Measurements from ENCODE around the gene B4GALT5.
A peak's percentile ranks its signal among the peaks of the same experiment; 100 is the strongest.
"Not testable (repeated sequence)": the region's sequence is repeated elsewhere in the genome, so short reads cannot be mapped to it uniquely, and the experiment has no call there.

The B4GALT5 gene

DNA sequence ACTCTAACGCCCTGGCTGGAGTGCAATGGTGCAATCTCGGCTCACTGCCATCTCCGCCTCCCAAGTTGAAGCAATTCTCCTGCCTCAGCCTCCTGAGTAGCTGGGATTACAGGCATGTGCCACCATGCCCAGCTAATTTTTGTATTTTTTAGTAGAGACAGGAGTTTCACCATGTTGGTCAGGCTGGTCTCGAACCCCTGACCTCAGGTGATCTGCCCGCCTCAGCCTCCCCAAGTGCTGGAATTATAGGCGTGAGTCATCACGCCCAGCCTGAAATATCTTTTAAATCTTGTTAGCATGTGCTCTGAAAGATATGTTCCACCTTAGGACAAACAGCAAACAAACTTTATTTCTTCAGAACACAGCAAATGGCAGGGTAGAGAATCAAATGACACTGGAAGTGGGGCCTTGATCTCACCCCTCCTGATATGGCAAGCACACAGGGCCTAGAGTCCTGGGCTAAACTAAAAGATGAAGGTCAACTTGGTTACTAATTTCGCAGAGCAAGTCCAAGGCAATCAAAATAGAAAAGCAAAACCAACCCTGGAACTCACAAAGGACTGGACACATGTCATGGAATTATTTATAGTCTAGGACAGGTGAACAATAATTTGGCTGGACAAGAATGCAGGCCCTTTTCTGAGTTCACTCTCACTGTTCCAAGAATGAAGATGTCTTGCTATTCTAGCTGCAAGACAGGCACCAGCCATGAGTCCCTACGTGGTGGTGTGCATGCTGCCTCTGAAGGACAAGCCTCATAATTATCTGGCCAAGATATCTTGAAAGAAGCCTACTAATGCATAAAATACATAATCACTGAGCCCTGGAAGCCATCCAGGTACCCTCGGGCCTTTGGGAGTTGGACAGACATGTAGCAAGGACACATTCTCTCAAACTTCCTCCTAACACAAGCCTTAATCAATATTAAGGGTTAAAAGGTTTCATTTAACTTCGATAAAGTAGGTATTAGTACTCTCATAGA lies 35.6 kb downstream of the B4GALT5 start:
- DNase-seq: no peak

DNA sequence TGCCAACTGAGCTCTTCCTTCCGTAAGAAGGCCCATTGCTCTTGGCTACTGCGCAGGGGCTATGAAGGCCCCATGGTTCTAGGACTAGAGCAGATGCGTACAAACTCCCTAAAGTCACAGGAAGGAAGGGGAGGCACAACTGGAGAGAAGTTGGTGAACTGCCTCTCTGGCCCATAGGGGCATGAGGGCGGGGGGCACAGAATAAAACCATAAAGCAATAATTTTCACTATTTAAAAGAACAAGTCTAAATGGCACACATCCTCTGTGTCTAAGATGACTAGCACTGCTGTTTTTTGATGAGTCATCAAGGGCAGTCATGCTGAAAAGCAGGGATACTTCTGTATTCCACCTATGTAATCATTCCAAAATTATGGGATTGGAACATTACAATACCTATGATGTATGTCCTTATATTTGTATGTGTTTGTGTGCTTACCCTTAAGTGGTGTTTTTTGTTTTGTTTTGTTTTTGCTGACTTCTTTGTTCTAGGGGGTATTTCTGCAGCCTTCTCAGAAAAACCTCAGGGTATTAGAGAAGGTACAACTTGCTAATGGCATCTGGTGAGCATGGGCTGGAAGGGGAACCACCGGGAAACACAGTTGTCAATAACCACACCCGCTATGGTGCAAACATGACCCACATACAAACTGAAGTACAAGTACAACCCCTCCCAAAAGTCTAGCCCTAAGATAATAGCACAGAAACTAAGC lies 36.9 kb downstream of the B4GALT5 start:
- DNase-seq: peak; percentile 48

DNA sequence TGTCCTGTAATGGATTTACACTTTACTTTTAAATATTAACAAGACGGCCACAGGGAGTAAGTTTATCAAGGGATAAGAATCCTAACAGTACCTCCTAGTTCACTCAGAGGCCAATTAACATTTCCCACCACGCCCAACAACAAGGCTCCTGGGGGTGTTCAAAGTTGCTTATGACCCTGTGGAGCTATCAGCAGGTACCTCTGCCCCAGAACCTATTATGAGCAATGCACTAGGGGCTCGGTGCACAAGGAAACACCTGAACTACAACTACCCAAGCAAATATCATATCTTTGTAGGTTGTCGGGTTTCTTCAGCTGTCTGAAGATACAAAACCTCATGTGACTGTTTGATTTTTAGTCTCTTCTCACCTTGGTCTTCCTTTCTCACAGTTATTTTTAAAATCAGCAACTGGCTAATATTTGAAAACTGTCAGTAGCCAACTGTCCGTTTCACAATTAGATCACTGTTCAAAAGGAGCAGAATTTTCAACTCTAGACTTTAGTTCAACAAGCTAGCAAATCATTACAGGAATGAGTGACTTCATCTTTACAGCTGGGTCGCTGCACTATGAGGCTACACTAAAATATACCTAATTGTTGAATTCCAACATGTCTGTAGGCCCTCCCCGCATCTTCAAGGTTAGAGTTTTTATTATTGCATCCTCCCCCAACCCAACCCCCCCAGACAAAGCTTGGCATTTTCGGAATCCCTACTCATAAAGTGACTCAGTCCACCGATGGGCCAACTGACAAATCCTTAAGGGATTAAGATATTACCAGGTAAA lies 38.1 kb downstream of the B4GALT5 start:
- no peak for DNase-seq

DNA sequence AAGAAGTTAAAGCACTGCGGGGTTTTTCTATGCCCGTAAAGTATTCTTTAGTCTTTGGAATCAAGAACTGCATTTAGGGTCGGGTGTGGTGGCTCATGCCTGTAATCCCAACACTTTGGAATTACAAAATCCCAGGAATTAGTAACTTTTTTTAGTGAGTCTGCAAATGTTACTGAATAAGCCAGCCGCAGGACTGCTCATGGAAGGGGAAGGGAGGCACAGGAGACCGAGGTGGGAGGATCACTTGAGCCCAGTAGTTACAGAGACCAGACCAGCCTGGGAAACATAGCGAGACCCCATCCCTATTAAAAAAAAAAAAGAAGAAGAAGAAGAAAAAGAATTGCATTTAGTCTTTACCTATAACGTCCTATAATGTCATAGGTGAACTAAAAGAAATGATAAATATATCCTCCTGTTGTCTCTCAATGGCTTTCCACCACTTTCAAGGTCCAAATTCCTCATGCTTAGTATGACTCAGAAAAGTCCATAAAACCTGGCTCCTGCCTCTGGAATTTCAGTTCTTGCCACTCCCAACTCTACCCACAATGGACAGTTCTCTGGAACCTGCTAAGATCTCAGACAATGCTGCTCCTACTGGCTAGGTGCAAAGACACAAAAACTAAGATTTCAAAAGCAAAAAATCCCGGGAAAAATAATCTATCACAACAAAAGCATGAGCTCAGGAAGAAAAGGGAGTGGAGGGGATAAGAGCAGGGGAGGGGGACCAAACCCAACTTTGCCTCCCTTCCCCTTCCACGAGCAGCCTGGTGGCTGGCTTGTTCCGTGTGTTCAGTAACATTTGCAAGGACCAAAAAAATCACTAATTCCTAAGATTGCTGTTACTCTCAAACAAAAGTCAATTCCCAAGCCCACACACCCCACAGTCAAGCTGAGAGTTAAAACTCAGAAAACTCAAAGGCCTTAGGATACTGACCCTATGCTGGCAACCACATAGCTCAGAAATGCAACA lies 39.0 kb downstream of the B4GALT5 start:
- no peak for DNase-seq

DNA sequence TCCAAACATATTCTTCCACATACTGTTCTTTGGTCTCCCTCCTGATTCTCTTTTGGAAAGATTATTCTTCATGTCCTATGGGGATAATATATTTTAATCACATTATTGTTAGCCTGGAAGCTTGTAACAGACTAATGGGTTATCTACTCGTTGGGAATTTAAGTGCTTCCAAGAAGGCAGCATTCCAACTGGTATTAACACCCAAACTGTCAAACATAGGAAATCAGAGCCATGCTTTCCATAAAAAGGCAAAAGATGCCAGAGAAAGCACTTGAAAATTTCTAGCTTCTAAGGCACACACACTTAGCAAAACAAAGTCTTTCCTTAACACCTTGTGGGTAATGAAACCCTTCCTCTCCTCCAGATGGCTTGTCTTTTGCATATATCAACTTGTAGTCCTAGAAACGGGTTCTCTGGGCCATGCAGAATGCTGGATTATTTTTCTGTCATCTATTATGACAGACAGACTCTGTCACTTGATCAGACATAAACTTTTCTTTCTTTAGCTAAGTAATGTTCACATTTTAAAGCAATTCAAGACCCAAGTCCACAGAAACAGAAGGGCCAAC lies 41.5 kb downstream of the B4GALT5 start:
- no peak for DNase-seq

DNA sequence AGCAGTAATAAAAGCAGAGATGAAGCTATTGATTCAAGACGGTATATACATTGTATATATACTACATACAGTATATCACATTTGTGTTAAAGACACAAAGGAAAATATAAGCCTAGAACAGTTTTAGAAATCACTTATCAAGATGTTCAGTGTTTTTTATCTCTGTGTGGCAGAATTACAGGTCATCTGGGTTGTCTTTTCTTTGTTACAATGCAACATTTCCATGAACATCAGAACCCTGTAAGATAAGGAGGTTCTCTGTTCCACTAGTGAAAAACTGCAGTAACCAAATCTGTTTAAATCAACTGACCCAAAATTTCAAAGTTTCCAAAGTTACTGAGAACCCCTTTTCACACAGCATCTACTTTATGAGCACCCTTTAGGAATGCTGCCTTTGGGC lies 42.2 kb downstream of the B4GALT5 start:
- no peak for DNase-seq

DNA sequence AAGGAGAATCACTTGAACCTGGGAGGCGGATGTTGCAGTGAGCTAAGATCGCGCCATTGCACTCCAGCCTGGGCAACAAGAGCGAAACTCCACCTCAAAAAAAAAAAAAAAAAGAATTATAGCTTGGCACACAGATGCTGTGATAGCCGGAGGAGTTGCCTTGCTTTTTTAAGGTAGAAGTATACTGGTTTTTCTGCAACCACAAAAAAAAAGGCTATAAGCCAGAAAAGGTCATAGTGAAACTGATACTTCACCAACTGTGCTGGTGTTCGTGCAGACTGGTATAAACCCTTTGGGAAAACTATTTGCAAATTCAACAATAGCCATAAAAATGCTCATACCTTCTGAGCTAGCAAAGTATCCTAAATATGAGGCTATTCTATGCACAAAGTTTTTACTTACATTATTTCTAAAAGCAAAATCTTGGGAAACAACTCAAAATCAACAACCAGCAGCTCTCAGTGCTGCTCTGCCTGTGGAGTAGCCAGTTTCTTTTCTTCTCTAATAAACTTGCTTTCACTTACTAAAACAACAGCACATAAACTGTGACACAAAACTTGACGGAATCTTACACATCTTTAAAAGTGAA lies 44.0 kb downstream of the B4GALT5 start:
- no peak for DNase-seq

DNA sequence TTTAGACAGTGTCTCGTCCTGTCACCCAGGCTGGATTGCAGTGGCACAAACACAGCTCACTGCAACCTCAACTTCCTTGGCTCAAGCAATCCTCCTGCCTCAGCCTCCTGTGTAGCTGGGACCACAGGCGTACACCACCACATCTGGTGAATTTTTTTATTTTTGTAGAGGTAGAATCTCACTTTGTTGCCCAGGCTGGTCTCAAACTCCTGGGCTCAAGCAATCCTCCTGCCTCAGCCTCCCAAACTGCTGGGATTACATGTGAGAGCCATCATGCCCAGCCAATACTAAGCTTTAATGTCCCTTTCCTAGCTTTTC lies 44.8 kb downstream of the B4GALT5 start:
- DNase-seq: not testable (repeated sequence)

DNA sequence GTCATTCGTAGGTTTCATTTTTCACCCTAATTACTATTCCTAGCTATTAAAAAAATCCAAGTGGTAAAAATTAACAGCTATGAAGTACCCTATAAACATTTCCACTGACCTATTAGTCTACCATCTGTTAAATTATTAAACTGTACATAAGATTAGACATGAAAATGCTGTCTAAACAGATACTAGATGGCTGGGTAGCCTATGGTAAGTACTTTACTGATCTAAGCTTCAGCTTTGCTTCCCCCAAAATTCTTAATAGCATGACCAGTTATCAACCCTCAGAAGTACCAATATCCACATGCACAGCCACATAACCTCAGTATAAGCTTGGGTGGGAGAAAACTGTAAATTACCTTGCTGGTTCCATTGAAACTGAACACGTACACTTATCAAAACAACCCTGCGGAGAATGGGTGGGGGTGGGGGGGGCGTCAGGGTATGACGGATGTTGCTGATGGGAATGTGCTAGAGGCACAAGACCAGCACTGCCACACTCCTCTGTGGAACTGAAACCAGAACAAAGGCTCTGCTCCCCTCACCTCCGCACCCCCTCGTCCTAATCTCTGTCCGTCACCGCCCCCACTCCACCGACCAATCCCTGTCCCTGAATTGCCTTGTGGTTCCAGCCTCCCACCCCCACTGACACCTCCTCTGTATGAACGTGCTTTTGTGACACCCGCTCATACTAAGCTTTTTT lies 45.3 kb downstream of the B4GALT5 start:
- peak; percentile 43 for DNase-seq

DNA sequence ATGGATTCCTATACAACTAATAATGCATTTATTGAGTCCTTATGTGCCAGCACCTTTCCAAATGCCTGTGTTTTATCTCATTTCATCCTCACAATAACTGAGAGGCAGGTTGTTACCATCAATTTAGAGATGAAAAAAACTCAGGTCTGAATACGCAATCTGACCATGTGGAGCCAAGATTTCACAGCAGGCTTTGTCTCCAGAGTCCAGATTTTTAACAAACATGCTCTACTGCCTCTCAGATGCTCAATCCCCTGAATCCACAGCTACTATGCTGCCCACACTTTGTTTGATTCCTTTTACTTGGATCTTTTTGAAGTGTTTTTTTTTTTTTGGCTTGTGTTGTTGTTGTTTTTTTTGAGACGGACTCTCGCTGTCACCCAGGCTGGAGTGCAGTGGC lies 46.8 kb downstream of the B4GALT5 start:
- no peak for DNase-seq

DNA sequence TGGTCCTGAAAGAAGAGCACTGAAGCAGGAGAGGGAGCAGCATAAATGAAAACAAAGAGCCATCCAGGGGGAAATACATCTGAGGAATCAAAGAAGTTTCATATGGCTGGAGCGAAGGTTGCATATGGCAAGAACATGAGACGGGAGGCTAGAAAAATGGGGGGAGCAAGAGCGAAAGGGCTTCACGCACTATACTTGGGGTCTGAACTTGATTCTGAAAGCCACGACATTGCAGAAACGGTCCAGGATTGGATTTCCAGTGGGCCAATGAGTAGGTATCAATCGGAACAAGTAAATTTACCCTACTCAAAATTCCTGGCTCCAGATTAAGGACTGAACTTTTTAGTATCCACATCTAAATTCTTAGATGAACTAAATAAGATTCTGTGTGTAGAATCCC lies 47.9 kb downstream of the B4GALT5 start:
- no peak for DNase-seq

DNA sequence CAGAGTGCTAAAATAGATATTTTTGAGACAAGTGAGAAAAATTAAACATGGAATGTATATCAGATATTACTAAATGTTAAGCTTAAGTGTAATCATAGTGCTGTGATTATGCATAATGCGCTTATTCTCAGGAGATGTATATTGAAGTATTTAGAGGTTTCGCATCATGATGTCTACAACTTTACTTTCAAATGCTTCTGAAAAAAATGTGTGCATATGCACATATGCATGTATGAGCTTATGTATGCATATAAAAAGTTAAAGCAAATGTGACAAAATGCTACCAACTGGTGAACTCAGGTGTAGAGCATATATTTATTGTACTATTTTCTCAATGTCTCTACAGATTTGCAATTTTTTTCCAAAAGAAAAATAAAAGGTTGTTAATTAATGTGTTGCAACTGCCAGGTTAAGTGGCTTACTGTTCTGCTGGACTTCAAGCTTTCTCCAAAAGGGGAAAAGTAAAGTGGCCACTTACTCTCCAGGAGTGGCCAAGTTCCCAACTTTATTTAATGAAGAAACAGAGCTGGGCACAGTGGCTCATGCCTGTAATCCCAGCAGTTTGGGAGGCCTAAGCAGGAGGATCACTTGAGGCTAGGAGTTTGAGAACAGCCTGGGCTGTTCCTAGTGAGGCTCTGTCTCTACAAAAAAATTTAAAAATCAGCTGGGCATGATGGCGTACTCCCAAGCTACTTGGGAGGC lies 48.9 kb downstream of the B4GALT5 start:
- DNase-seq: no peak

DNA sequence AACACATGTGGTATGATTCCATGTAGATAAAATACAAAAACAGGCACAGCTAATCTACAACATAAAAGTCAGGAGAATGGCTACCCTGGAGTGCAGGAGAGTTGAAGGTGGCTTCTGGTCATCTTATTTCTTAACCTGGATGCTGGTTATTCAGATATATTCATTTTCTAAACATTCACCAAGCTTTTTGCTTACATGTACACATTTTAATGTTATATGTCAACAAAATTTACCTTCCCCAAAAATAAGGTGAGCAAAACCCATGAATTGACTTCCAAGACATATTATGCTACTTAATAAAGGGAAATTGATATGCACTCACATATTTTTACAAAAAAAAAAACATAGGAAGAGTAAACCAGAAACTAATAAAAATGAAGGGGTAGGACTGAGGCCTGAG lies 50.6 kb downstream of the B4GALT5 start:
- DNase-seq: no peak

DNA sequence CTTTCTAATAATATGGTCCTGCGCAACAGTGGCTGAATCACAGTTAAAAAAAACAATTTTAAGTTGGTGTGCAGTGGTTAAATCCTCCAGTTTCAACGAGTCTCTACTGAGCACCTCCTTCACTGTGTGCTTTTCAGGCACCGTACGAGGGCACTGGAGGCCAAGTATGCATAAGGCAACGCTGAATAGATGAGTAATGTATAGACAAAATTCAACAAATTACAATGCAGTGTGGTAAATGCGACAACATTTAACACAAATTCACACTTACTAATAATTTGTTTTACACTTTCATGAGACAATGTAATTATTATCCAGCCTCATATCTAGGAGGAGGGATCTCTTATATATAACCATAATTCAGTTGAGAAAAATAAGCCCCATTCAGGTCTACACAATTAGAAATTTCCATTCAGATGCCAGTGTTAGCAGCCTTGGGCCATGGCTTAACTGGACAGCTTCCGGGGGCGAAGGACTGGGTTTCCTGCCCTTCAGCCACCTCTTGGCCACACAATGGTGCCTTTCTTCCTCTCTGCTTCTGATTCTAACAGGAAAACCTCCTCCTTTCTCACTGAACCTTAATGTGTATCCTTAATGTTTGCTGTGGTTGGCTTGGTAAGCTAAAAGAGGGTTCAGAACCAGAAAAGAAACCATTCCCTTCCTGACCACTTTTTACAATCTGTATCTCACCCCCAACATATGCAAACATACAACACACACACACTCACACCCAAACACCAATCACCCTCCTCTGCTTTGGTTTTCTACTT lies 51.9 kb downstream of the B4GALT5 start:
- no peak for DNase-seq

DNA sequence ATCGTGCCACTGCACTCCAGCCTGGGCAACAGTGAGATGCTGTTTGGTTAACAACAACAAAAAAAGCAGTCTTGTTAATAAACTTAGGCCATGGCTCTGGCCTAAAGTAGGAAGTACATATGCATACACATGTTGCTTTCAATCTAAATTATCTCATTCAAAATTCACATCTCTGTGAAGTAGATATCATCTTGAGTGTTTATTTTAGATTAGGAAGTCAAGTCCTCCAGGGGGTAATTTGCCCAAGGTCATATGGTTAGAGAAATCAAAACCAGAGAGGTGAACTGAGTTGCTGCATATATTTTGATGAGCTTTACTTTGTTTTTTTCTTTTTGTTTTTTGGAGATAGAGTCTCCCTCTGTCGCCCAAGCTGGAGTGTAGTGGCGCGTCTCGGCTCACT lies 52.8 kb downstream of the B4GALT5 start:
- DNase-seq: no peak

DNA sequence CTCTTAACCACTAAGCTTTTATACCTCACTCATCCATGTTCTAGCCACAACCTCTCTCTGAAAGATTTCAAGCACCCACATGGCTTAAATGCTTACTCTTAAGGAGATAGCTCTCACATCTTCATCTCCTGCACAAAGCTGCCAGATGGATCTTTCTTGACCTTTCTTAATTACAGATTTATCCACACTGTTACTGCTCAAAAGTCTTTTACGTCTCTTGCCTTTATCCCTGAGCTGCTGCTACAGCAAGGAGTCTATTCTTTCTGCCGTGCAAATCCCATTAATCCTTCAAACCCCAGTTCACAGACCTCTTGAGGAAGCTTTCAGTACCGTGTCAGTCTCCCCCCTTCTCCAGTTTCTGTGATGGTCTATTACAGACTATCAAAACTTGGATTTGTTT lies 54.6 kb downstream of the B4GALT5 start:
- DNase-seq: no peak

DNA sequence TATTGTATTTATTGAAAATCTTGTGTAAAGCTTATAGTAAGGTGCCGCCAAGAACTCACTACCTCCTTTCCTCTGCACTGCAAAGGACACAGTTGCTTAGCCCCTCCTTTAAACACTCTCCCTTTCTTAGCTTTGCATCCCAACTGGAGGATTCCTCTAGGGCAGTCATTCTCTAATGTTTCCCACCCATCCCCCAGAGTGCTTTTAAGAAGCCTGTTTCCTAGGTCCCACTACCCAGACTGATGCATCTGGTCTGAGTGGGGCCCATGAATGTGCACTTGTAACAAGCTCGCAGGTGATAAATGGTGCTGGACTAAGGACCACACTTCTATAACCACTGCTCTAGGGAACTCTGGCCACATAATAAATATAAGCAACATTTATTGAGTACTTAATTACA lies 55.2 kb downstream of the B4GALT5 start:
- DNase-seq: no peak

DNA sequence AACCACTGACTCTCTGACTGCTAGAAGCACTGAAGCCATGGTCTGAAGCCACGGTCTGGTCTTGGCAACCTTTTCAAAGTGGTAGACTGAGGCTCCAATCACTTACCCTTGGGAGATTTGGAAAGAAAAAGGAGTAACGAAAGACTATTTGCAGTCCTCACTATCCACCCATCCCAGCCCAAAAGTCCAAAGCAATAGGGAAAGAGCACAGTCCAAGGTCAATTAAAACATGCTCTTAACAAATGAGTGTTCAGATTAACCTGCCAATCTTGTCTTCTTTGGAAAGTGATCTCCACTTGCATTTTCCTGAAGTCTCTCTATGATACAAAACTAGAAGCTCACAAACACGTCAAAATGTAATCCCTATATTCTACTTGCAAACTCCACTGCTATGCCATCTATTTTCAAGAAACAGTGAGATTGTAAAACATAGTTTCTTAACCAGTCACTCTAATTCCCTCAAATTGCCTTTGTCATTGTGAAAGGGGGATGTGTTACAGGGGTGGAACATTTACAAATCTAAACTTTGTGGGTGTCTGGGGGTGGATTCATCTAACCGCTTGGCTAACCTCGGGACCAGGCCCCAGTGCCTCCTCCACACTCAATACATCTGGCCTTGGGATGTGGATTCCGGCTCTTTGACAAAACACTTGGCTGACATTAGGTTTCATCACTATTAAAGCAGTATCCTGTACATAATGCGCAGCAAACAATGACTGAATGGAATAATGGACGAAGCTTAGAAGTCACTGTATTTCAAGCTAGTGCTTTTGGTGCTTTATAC lies 56.4 kb downstream of the B4GALT5 start:
- DNase-seq: no peak

DNA sequence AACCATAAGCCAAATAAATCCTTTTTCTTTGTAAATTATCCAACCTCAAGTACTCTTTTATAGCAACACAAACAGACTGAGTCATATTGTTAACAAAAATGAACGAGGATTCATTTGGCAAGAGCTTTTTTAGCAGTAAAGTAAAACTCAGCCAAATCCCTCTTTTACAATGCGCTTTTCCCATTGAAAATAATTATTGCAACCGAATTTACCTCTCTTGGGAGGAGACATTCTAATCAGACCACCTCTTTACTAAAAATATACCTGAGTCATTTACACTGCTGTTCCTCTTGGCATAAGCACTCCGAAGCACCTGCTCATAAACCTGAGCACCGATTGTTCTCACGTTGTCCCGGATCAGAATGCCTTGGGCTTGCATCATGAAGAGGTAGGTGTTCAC lies 57.4 kb downstream of the B4GALT5 start:
- DNase-seq: no peak

Measured in activated CD4-positive, CD25-positive, alpha-beta regulatory T cell treated with anti-CD3 and anti-CD28 coated beads, Interleukin-2, amount 50 U/mL, for 72 hours (primary cell).